Keratinocyte (primary cell): ENCODE data around the gene CLEC2B. TPM values are rescaled to one million over a fixed set of nuclear protein-coding genes. Genes with fewer than 3 reads are reported as not detected.

Experiments
- DNase-seq: peaks from one replicate; pipeline ENCODE4 v3.0.0-alpha.2; 2011; ENCODE audit warnings: low read depth, missing footprints, low spot score
- FAIRE-seq: peaks from 2 replicates; lab custom pipeline; 2011; peaks lifted over from hg19 to GRCh38; lab: Jason Lieb, UNC
- H2AFZ ChIP-seq: 2 replicates; pipeline ENCODE4 v1.6.0; 2012; ENCODE audit warnings: low read length, control low read depth, inconsistent platforms; ENCODE audit not compliant: control insufficient read depth
- H3K27ac ChIP-seq: 2 replicates; pipeline ENCODE4 v1.5.1; 2011; ENCODE audit warnings: low read length; ENCODE audit not compliant: control insufficient read depth, insufficient read depth
- H3K27me3 ChIP-seq: 3 replicates; pipeline ENCODE4 v1.6.0; 2011; ENCODE audit warnings: low read length; ENCODE audit not compliant: control insufficient read depth, insufficient read depth; ENCODE audit errors: extremely low read depth
- H3K36me3 ChIP-seq, 2 experiments: 2 replicates in 1 of 2; 3 replicates in 1 of 2; pipeline ENCODE4 v1.5.1; 2011; ENCODE audit warnings: low read length in 2 of 2, mild to moderate bottlenecking in 1 of 2; ENCODE audit not compliant: control insufficient read depth in 2 of 2, insufficient read depth in 2 of 2; ENCODE audit errors: extremely low read depth in 1 of 2
- H3K4me1 ChIP-seq: 3 replicates; pipeline ENCODE4 v1.5.1; 2011; ENCODE audit warnings: low read length; ENCODE audit not compliant: control insufficient read depth, insufficient read depth; ENCODE audit errors: extremely low read depth
- H3K4me2 ChIP-seq: 3 replicates; pipeline ENCODE4 v1.6.0; 2011; ENCODE audit warnings: low read depth, low read length; ENCODE audit not compliant: control insufficient read depth, insufficient read depth; ENCODE audit errors: extremely low read depth
- H3K4me3 ChIP-seq, 3 experiments: fragments of 200-600 bp in 1 of 3; sonication (generic) in 1 of 3; 2 replicates in 2 of 3; 3 replicates in 1 of 3; pipeline ENCODE4 v1.5.1; 2011 to 2016; ENCODE audit warnings: low read length in 3 of 3, mild to moderate bottlenecking in 3 of 3, control low read depth in 2 of 3, inconsistent platforms in 1 of 3, low read depth in 1 of 3, mixed read lengths in 1 of 3, mixed run types in 1 of 3, moderate library complexity in 1 of 3; ENCODE audit not compliant: control insufficient read depth in 2 of 3, insufficient read depth in 2 of 3; ENCODE audit errors: extremely low read depth in 1 of 3
- H3K79me2 ChIP-seq: 2 replicates; pipeline ENCODE4 v1.6.0; 2012; ENCODE audit warnings: low read length; ENCODE audit not compliant: control insufficient read depth, insufficient read depth
- H3K9ac ChIP-seq: 3 replicates; pipeline ENCODE4 v1.6.0; 2011; ENCODE audit warnings: low read length; ENCODE audit not compliant: control insufficient read depth, insufficient read depth; ENCODE audit errors: extremely low read depth
- H3K9me1 ChIP-seq: 3 replicates; pipeline ENCODE4 v1.6.0; 2011; ENCODE audit warnings: low read length; ENCODE audit not compliant: control insufficient read depth, insufficient read depth; ENCODE audit errors: extremely low read depth
- H3K9me3 ChIP-seq: 2 replicates; pipeline ENCODE4 v1.5.1; 2012; ENCODE audit warnings: low read depth, low read length; ENCODE audit not compliant: control insufficient read depth
- H4K20me1 ChIP-seq: 3 replicates; pipeline ENCODE4 v1.6.0; 2011; ENCODE audit warnings: low read length; ENCODE audit not compliant: control insufficient read depth, insufficient read depth; ENCODE audit errors: extremely low read depth
- EZH2 ChIP-seq: IDR thresholded peaks from one replicate; pipeline ENCODE4 v1.6.1; 2012; ENCODE audit warnings: inconsistent platforms, mild to moderate bottlenecking, low read length, moderate library complexity
- dilution Hi-C: fragments of 300-500 bp; cut with MboI; formaldehyde crosslinking; loops from one replicate; pipeline ENCODE4 v1.7.0; 2020; ENCODE audit warnings: low sequenced_read_pairs; ENCODE audit not compliant: extremely low pct_ligation_motif_present
- polyA plus RNA-seq, 5 experiments: library from polyadenylated mRNA; depleted of rRNA in 3 of 5; stranded (reverse) in 3 of 5; stranded (forward) in 1 of 5; unstranded in 1 of 5; fragments of >200 nt; gene quantifications; 1 replicate in 1 of 5; 2 replicates in 3 of 5; 3 replicates in 1 of 5; pipeline versions ENCODE4 v1.2.1 to v1.2.3, GENCODE V29; 2011 to 2012; ENCODE audit warnings: missing spikeins in 2 of 5, low read depth in 1 of 5, low replicate concordance in 1 of 5
- TF ChIP-seq, protein P1 (sequence below), 3 experiments: IDR thresholded peaks in 1 of 3; conservative IDR thresholded peaks in 1 of 3; optimal IDR thresholded peaks in 1 of 3; 2 replicates in 2 of 3; 3 replicates in 1 of 3; pipeline versions ENCODE3 to v1.5.1; 2011; ENCODE audit warnings: low read length in 3 of 3, mild to moderate bottlenecking in 3 of 3, moderate library complexity in 2 of 3, control low read depth in 1 of 3, inconsistent platforms in 1 of 3; ENCODE audit not compliant: insufficient read depth in 2 of 3; ENCODE audit errors: extremely low read depth in 1 of 3

The CLEC2B gene
- polyA plus RNA-seq, 1 donor (not counting 4 experiments of a cell fraction or from before 2014, with no cell fraction given), result 31.3 TPM

DNA sequence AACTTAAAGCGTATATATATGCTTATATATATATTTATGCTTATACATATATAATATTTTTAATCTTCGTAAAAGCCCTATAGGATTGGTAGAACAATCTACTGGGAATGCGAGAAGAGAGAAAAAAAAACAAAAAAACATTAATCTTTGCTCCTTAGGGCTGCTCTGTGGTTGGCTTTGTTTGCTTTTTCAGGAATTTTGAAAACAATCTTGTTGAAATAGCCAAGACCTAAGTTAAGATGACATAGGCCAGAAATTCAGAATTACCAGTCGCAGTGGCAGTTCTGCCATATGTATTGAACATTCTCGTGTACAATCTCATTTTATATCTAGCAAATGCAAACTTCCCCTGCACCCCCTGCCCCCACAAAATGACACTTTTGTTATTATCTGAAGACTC, 12.8 kb upstream of the CLEC2B start:
- Histone ChIP-seq H3K27ac (no peak overlapping the region), H3K27me3 (no peaks in the 10 kb centered on the region), H3K4me2 (no peak overlapping the region), H3K4me1 (peaks cover 11% of the 10 kb centered on the region), H2AFZ (no peak overlapping the region), H3K4me3 (no peak overlapping the region), H3K36me3 (no peaks in the 10 kb centered on the region), H3K9me1 (no peaks in the 10 kb centered on the region), H3K79me2 (no peaks in the 10 kb centered on the region), H4K20me1 (no peaks in the 10 kb centered on the region), H3K9ac (no peak overlapping the region), H3K9me3 (no peaks in the 10 kb centered on the region)
- TF ChIP-seq, protein P1, sequence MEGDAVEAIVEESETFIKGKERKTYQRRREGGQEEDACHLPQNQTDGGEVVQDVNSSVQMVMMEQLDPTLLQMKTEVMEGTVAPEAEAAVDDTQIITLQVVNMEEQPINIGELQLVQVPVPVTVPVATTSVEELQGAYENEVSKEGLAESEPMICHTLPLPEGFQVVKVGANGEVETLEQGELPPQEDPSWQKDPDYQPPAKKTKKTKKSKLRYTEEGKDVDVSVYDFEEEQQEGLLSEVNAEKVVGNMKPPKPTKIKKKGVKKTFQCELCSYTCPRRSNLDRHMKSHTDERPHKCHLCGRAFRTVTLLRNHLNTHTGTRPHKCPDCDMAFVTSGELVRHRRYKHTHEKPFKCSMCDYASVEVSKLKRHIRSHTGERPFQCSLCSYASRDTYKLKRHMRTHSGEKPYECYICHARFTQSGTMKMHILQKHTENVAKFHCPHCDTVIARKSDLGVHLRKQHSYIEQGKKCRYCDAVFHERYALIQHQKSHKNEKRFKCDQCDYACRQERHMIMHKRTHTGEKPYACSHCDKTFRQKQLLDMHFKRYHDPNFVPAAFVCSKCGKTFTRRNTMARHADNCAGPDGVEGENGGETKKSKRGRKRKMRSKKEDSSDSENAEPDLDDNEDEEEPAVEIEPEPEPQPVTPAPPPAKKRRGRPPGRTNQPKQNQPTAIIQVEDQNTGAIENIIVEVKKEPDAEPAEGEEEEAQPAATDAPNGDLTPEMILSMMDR (optimal IDR thresholded peaks at IDR 0.05 in 1 of 3, IDR thresholded peaks at IDR 0.05 in 1 of 3, conservative IDR thresholded peaks at IDR 0.05 in 1 of 3; ENCODE audit: extremely low read depth in 1 of 3, insufficient read depth in 2 of 3, low read length in 3 of 3), result no peak
- no peak for TF ChIP-seq EZH2
- FAIRE-seq (no peak), DNase-seq (no peak)
- dilution Hi-C loops, result no loop called here

DNA sequence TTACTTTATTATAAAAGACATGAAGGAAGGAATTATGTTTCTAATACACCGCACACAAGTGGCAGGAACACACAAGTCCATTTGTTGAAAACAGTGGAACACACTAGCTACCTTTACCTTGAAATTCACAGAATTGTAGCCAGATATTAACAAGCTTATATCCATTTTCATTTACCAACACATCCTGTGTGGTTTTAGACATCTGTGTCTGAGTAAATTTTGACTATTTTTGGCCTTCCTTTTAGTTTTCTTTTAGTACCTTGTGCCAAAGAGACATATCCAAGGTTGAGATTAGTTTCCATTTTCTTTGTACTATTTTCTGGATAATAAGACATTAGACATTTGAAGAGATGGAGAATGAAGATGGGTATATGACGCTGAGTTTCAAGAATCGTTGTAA, 12.1 kb upstream of the CLEC2B start, which contains the start of gene KLRF2:
TSS of gene KLRF2 (plus strand) at position 244 of the 400 bp plus-strand sequence. CDS start at position 351, 107 bp downstream.
- TF ChIP-seq, protein P1 (optimal IDR thresholded peaks at IDR 0.05 in 1 of 3, IDR thresholded peaks at IDR 0.05 in 1 of 3, conservative IDR thresholded peaks at IDR 0.05 in 1 of 3; ENCODE audit: extremely low read depth in 1 of 3, insufficient read depth in 2 of 3, low read length in 3 of 3), result no peak
- no peak for TF ChIP-seq EZH2
- H2AFZ ChIP-seq, result no peak within 1 kb of the TSS
- H3K27ac ChIP-seq, result no peak within 1 kb of the TSS
- no peak within 1 kb of the TSS for H3K4me2 ChIP-seq
- H3K9ac ChIP-seq, result no peak within 1 kb of the TSS
- H4K20me1 ChIP-seq, result no peaks in the 10 kb centered on the region
- dilution Hi-C loops, result no loop called here
- H3K36me3 ChIP-seq, result no peaks in the 10 kb centered on the region
- H3K4me1 ChIP-seq, result peaks cover 11% of the 10 kb centered on the region
- no peak within 1 kb of the TSS for H3K4me3 ChIP-seq
- H3K9me1 ChIP-seq, result no peaks in the 10 kb centered on the region
- DNase-seq, result no peak
- H3K9me3 ChIP-seq, result no peaks in the 10 kb centered on the region
- no peak for FAIRE-seq
- no peaks in the 10 kb centered on the region for H3K79me2 ChIP-seq
- H3K27me3 ChIP-seq, result no peaks in the 10 kb centered on the region
